Amygdala (tissue), 56 donors: ENCODE measurements around the gene KCNT2.

Experiments
- DNase-seq, 56 donors: peaks; one replicate each; lab custom pipeline; 2025; lab: John Stamatoyannopoulos, UW

Gene KCNT2

GRCh38 chr1:196259316-196259715, 348.9 kb downstream of the KCNT2 start:
- no peak for DNase-seq

DNA sequence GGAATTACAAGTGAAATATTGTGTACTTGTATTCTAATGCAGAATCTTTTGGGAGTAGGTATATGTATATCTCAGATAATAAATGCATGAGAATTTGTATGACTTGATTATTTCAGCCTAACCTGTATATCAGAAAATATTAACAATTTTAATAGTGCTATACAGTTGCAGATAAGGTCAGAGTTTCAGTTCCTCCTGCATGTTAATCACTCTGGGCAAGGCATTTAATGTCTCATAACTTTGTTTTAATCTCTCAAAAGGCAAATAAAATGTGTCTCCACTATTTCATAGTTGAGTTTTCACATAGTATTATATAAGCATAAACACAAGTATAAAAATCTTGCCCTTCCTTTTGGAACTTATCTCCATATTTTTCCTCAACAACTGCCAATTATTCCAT, 352.5 kb downstream of the KCNT2 start:
- no peak for DNase-seq

- no peak for DNase-seq
These were observed 378.7 kb downstream of the KCNT2 start for GRCh38 chr1:196229546-196229945.

DNA sequence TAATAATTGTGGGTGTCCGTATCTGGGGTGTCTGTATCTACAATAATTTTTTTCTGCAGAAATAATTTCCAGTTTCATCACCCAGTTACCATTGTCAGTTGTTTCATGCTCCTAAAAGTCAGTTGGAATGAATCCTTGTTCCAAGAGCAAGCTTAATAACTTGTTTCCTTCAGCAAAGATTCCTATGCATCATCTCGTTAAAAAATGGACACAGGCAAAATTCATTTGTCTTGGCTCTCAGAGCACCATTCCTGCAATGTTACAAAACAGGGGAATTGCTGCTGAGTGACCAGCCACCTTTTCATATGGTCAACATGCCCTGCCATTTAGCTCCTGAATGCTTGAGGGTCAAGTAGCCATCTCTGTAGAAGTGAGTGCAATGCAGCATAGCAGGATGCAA, 393.4 kb downstream of the KCNT2 start:
- DNase-seq = no peak

DNA sequence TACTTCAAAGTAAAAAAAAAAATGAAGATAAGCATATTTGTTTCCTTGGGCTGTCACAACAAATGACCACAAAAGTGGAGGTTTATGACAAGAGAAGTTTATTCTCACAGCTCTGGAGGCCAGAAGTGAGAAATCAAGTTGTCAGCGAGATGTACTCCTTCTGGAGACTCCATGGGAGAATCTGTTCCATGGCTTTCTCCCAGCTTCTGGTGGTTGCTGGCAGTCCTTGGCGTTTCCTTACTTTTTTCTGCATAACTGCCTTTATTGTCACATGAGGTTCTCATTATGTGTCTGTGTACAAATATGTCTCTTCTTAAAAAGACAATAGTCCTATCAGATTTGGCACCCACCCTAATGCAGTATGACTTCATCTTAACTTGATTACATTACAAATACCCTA, 398.3 kb downstream of the KCNT2 start:
- no peak for DNase-seq

GRCh38 chr1:196209265-196209664, 399.0 kb downstream of the KCNT2 start:
- DNase-seq = no peak

GRCh38 chr1:196207612-196208217, 400.5 kb downstream of the KCNT2 start:
- no peak for DNase-seq

GRCh38 chr1:196205882-196206281, 402.4 kb downstream of the KCNT2 start:
- no peak for DNase-seq

DNA sequence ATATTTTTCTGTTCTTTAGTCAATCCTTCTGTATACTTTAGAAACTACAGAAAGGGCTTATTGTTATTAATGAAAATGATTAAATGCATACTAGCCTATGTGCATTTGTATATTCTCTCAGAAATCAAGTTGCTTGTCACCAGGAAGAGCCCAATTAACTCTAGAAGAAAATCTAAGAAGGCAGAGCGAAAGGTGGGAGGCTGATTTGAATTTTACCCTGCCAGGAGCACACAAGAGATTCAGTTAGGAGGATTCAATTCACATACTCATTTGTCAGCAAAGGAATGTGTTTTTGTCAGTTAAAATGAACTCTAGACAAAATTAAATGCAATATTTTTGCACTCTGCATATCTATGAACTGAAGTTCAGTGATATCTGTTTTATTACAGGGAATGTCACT, 411.8 kb downstream of the KCNT2 start:
- no peak for DNase-seq

GRCh38 chr1:196193896-196194559, 414.2 kb downstream of the KCNT2 start:
- no peak for DNase-seq

- DNase-seq = no peak
These were observed 424.3 kb downstream of the KCNT2 start for GRCh38 chr1:196183941-196184340.

- no peak for DNase-seq
These were observed 426.7 kb downstream of the KCNT2 start for GRCh38 chr1:196181594-196181878.

- DNase-seq = no peak
These were observed 427.2 kb downstream of the KCNT2 start for GRCh38 chr1:196180847-196181593.

GRCh38 chr1:196178083-196178635, 430.1 kb downstream of the KCNT2 start:
- no peak for DNase-seq
